Nephron progenitor cell (in vitro differentiated cells): ENCODE data around the gene PRF1.

Source experiments
- DNase-seq: peaks from one replicate; pipeline ENCODE4 v3.0.0; 2021
- H3K27ac Mint-ChIP-seq: 2 replicates; pipeline ENCODE4 v1.8.0; 2021; ENCODE audit warnings: mild to moderate bottlenecking, moderate library complexity, mixed read lengths
- H3K27me3 Mint-ChIP-seq: 2 replicates; pipeline ENCODE4 v1.8.0; 2021; ENCODE audit warnings: mild to moderate bottlenecking, low read depth, mixed read lengths; ENCODE audit not compliant: poor library complexity
- H3K36me3 Mint-ChIP-seq: 2 replicates; pipeline ENCODE4 v1.8.0; 2021; ENCODE audit warnings: low read depth, mixed read lengths
- H3K4me1 Mint-ChIP-seq: 2 replicates; pipeline ENCODE4 v1.8.0; 2021; ENCODE audit warnings: mixed read lengths
- H3K4me3 Mint-ChIP-seq: 2 replicates; pipeline ENCODE4 v1.8.0; 2021; ENCODE audit warnings: mild to moderate bottlenecking, moderate library complexity, mixed read lengths
- H3K9me3 Mint-ChIP-seq: 2 replicates; pipeline ENCODE4 v1.8.0; 2021; ENCODE audit warnings: mild to moderate bottlenecking, moderate library complexity, mixed read lengths
- CTCF ChIP-seq: fragments of 200-600 bp; sonication (generic); IDR thresholded peaks from 2 replicates; pipeline ENCODE4 v1.5.0; 2021; ENCODE audit warnings: antibody characterized with exemption

Gene PRF1

GRCh38 chr10:70552586-70552985 lies 50.0 kb downstream of the PRF1 start:
- peak overlapping the region; percentile 38 for H3K27ac Mint-ChIP-seq
- no peak for TF ChIP-seq CTCF
- H3K4me1 Mint-ChIP-seq, result peaks cover 32% of the 10 kb centered on the region
- no peak for DNase-seq
- H3K36me3 Mint-ChIP-seq, result peaks cover 18% of the 10 kb centered on the region
- no peaks in the 10 kb centered on the region for H3K9me3 Mint-ChIP-seq
- no peak overlapping the region for H3K4me3 Mint-ChIP-seq
- no peaks in the 10 kb centered on the region for H3K27me3 Mint-ChIP-seq

GRCh38 chr10:70551971-70552422 lies 50.5 kb downstream of the PRF1 start:
- Mint-ChIP-seq H3K4me3 (no peak overlapping the region), H3K27me3 (no peaks in the 10 kb centered on the region), H3K9me3 (no peaks in the 10 kb centered on the region), H3K4me1 (peaks cover 27% of the 10 kb centered on the region), H3K36me3 (peaks cover 18% of the 10 kb centered on the region), H3K27ac (no peak overlapping the region)
- DNase-seq, result no peak
- no peak for TF ChIP-seq CTCF

GRCh38 chr10:70551466-70551865 lies 51.1 kb downstream of the PRF1 start:
- peaks cover 27% of the 10 kb centered on the region for H3K4me1 Mint-ChIP-seq
- TF ChIP-seq CTCF, result no peak
- no peaks in the 10 kb centered on the region for H3K27me3 Mint-ChIP-seq
- no peak for DNase-seq
- peaks cover 18% of the 10 kb centered on the region for H3K36me3 Mint-ChIP-seq
- no peak overlapping the region for H3K27ac Mint-ChIP-seq
- no peak overlapping the region for H3K4me3 Mint-ChIP-seq
- H3K9me3 Mint-ChIP-seq, result no peaks in the 10 kb centered on the region

DNA sequence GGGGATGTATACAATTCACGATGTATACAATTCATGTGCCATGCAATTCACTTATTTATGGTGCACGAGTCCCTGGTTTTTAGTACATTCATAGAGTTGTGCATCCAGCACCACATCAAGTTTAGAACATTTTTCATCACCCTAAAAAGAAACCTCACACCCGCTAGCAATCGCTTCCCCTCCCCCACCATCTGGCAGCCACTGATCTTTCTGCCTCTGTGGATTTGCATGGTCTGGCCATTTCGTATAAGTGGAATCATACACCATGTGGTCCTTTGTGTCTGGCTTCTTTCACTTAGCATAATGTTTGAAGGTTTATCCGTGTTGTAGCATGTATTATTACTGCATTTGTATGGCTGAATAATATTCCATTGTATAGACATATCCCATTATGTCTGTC lies 52.1 kb downstream of the PRF1 start:
- Mint-ChIP-seq H3K4me3 (no peak overlapping the region), H3K27me3 (no peaks in the 10 kb centered on the region), H3K4me1 (peaks cover 27% of the 10 kb centered on the region), H3K27ac (no peak overlapping the region), H3K36me3 (peaks cover 13% of the 10 kb centered on the region), H3K9me3 (no peaks in the 10 kb centered on the region)
- DNase-seq, result no peak
- no peak for TF ChIP-seq CTCF

GRCh38 chr10:70549962-70550458 lies 52.5 kb downstream of the PRF1 start:
- peaks cover 30% of the 10 kb centered on the region for H3K4me1 Mint-ChIP-seq
- no peaks in the 10 kb centered on the region for H3K27me3 Mint-ChIP-seq
- DNase-seq, result peak; percentile 81
- H3K9me3 Mint-ChIP-seq, result no peaks in the 10 kb centered on the region
- H3K36me3 Mint-ChIP-seq, result peaks cover 13% of the 10 kb centered on the region
- H3K27ac Mint-ChIP-seq, result no peak overlapping the region
- peak; percentile 92 for TF ChIP-seq CTCF
- H3K4me3 Mint-ChIP-seq, result no peak overlapping the region

DNA sequence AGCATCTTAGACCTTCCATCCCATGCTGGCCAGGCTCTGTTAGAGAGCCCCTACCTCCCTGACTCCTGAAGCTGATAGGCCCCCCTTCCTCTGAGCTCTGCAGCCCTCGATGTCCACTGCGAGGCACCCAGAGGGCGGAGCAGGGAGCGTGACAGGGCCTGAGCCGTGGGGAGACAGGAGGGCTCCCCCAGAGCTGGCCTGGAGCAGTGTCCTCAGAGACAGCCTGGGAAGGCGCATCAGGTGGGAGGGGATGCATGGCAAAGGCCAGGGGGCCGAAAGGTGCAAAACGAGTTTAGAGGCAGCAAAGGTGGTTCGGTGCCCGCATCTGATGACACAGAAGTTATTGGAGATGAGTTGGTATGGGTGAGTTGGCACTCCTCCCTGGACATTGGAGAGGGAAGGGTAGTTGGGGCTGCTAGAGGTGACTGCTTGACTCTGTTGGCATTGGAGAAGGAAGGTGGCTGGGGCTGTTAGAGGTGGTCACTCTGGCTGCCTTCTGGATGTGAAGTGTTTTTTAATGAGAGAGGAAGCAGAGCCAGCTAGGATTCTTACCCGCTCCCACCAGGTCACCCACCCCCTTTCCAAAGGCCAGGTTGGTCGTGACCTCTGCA lies 53.1 kb downstream of the PRF1 start:
- Mint-ChIP-seq H3K27ac (no peak overlapping the region), H3K36me3 (peaks cover 13% of the 10 kb centered on the region), H3K27me3 (peaks cover 3% of the 10 kb centered on the region), H3K9me3 (no peaks in the 10 kb centered on the region), H3K4me3 (no peak overlapping the region), H3K4me1 (peaks cover 36% of the 10 kb centered on the region)
- no peak for DNase-seq
- TF ChIP-seq CTCF, result no peak
